ENCODE data around the gene NPHS2.
"Not testable (repeated sequence)": the region's sequence is repeated elsewhere in the genome, so short reads cannot be mapped to it uniquely, and the experiment has no call there.

NPHS2 gene

GRCh38 chr1:179545321-179545720 lies 30.4 kb downstream of the NPHS2 start:
- DNase-seq: no peak

GRCh38 chr1:179541774-179542173 lies 34.0 kb downstream of the NPHS2 start:
- DNase-seq: no peak

- no peak for DNase-seq
Observed at GRCh38 chr1:179530352-179530751, 45.4 kb downstream of the NPHS2 start.

- DNase-seq: no peak
Observed at GRCh38 chr1:179529482-179530195, 46.1 kb downstream of the NPHS2 start.

GRCh38 chr1:179518544-179518943 lies 57.2 kb downstream of the NPHS2 start:
- DNase-seq: not testable (repeated sequence)

GRCh38 chr1:179516976-179517705 lies 58.6 kb downstream of the NPHS2 start:
- DNase-seq: no peak

- no peak for DNase-seq
Observed at GRCh38 chr1:179510038-179510437, 65.7 kb downstream of the NPHS2 start.

- no peak for DNase-seq
Observed at GRCh38 chr1:179509384-179509783, 66.4 kb downstream of the NPHS2 start.

- no peak for DNase-seq
Observed at GRCh38 chr1:179506199-179506598, 69.5 kb downstream of the NPHS2 start.

Data from CD4-positive, alpha-beta T cell treated with Interferon alpha-2 for 1 hour (primary cell).